ENCODE results near the gene TXNRD2. TPM values are rescaled to one million over a fixed set of nuclear protein-coding genes. Genes with fewer than 3 reads are reported as not detected.

The TXNRD2 gene
- total and polyA plus RNA-seq, 8 donors, result 6.4 to 69.5 (median 42.3) TPM

- peak overlapping the region in 4 of 5 donors; percentile 38 to 67 (median 52) for H3K27ac ChIP-seq
- H3K27me3 ChIP-seq, result no peaks in the 10 kb centered on the region
- intact Hi-C loops (cut with DNase I; ENCODE audit: low total_unique reads), result no loop called here
- peak in 1 of 2 donors; percentile 51 for DNase-seq
- peaks cover 36 to 83% (median 60%) of the 10 kb centered on the region in 4 donors for H3K4me1 ChIP-seq
- TF ChIP-seq POLR2AphosphoS5 (IDR thresholded peaks at IDR 0.05) (no peak), CTCF (IDR thresholded peaks at IDR 0.05) (no peak), POLR2A (IDR thresholded peaks at IDR 0.05) (no peak), EP300 (IDR thresholded peaks at IDR 0.05) (no peak)
- no peak overlapping the region for H3K4me3 ChIP-seq
- H3K36me3 ChIP-seq, result peaks cover 16 to 80% (median 65%) of the 10 kb centered on the region in 4 donors
- no peaks in the 10 kb centered on the region for H3K9me3 ChIP-seq
- WGBS, 5 donors, result 79 to 86% (median 81%) methylated on average over 10 of the region's 10 CpGs
Measured at GRCh38 chr22:19965771-19966709, 24.4 kb upstream of the TXNRD2 start.

GRCh38 chr22:19964701-19965386 lies 23.2 kb upstream of the TXNRD2 start:
- no peaks in the 10 kb centered on the region for H3K9me3 ChIP-seq
- peaks cover 16 to 72% (median 63%) of the 10 kb centered on the region in 4 donors for H3K36me3 ChIP-seq
- peak overlapping the region in 2 of 5 donors; percentile 87 to 88 for H3K27ac ChIP-seq
- H3K27me3 ChIP-seq, result no peaks in the 10 kb centered on the region
- intact Hi-C loops (cut with DNase I; ENCODE audit: low total_unique reads), result no loop called here
- H3K4me1 ChIP-seq, result peaks cover 43 to 86% (median 61%) of the 10 kb centered on the region in 4 donors
- H3K4me3 ChIP-seq, result no peak overlapping the region
- WGBS, 5 donors, result 86 to 91% (median 88%) methylated on average over 15 of the region's 15 CpGs
- TF ChIP-seq POLR2A (IDR thresholded peaks at IDR 0.05) (no peak), POLR2AphosphoS5 (IDR thresholded peaks at IDR 0.05) (no peak), CTCF (IDR thresholded peaks at IDR 0.05) (no peak), EP300 (IDR thresholded peaks at IDR 0.05) (no peak)
- DNase-seq, result no peak

- WGBS, 5 donors, result 52 to 74% (median 73%) methylated on average over 11 to 12 of the region's 12 CpGs
- no peaks in the 10 kb centered on the region for H3K9me3 ChIP-seq
- H3K27me3 ChIP-seq, result no peaks in the 10 kb centered on the region
- H3K4me3 ChIP-seq, result peak overlapping the region in 2 of 4 donors; percentile 24 to 43
- intact Hi-C loops (cut with DNase I; ENCODE audit: low total_unique reads), result no loop called here
- TF ChIP-seq POLR2AphosphoS5 (IDR thresholded peaks at IDR 0.05), result no peak
- TF ChIP-seq POLR2A (IDR thresholded peaks at IDR 0.05), result no peak
- TF ChIP-seq CTCF (IDR thresholded peaks at IDR 0.05), result no peak
- TF ChIP-seq EP300 (IDR thresholded peaks at IDR 0.05), result no peak
- DNase-seq, result no peak
- peak overlapping the region; percentile 5 to 88 (median 87) for H3K27ac ChIP-seq
- peaks cover 51 to 87% (median 64%) of the 10 kb centered on the region in 4 donors for H3K4me1 ChIP-seq
- peaks cover 16 to 64% (median 59%) of the 10 kb centered on the region in 4 donors for H3K36me3 ChIP-seq
Measured at GRCh38 chr22:19963863-19964642, 22.4 kb upstream of the TXNRD2 start.
